IMR-90 (cell line): ENCODE data around the gene ACADSB. TPM values are rescaled to one million over a fixed set of nuclear protein-coding genes. Genes with fewer than 3 reads are reported as not detected.

Source experiments
- ATAC-seq: fragments of 200-7000 bp; cut with Tn5 transposase; 2 replicates; pipeline ENCODE4 v1.9.1; 2020; ENCODE audit warnings: low read depth, mild to moderate bottlenecking, moderate library complexity
- BruUV-seq: library from RNA; stranded (reverse); fragments of 400-500 nt; replicated peaks from 2 replicates; lab custom pipeline; 2021; lab: Mats Ljungman, UMichigan
- CTCF ChIA-PET: fragments of 300-600 bp; formaldehyde crosslinking; extraction: SDS; loops from one replicate; lab custom pipeline; 2021; ENCODE audit warnings: antibody characterized with exemption; lab: Yijun Ruan, JAX
- POLR2A ChIA-PET: fragments of 300-600 bp; sonication (Branson Sonifier 250); formaldehyde crosslinking; loops from one replicate; lab custom pipeline; 2022; ENCODE audit warnings: antibody characterized with exemption; ENCODE audit not compliant: unreplicated experiment; lab: Charles Lee
- DNase-seq: peaks from one replicate; pipeline ENCODE4 v3.0.0; 2013
- H2AFZ ChIP-seq: replicated peaks from 2 replicates; pipeline ENCODE3; 2013; ENCODE audit warnings: low read length, mild to moderate bottlenecking; ENCODE audit not compliant: poor library complexity
- H2AK5ac ChIP-seq: 2 replicates; pipeline ENCODE4 v1.6.1; 2013; ENCODE audit warnings: low read depth, low read length, inconsistent platforms
- H2AK9ac ChIP-seq: replicated peaks from 2 replicates; pipeline ENCODE3; 2013; ENCODE audit warnings: mild to moderate bottlenecking, low read depth, low read length, moderate library complexity; ENCODE audit not compliant: poor library complexity
- H2BK120ac ChIP-seq: 2 replicates; pipeline ENCODE4 v1.6.1; 2013; ENCODE audit warnings: low read depth, low read length, inconsistent platforms
- H2BK15ac ChIP-seq: 3 replicates; pipeline ENCODE4 v1.6.1; 2013; ENCODE audit warnings: low read depth, low read length, inconsistent platforms
- H2BK20ac ChIP-seq: 2 replicates; pipeline ENCODE4 v1.6.1; 2013; ENCODE audit warnings: low read depth, mild to moderate bottlenecking, inconsistent platforms, low read length, moderate library complexity
- H2BK5ac ChIP-seq: 2 replicates; pipeline ENCODE4 v1.6.1; 2013; ENCODE audit warnings: mild to moderate bottlenecking, low read depth, low read length, inconsistent platforms; ENCODE audit not compliant: poor library complexity, severe bottlenecking
- H3K14ac ChIP-seq: replicated peaks from 2 replicates; pipeline ENCODE4 v1.6.1; 2013; ENCODE audit warnings: low read depth, low read length, inconsistent platforms
- H3K18ac ChIP-seq: 2 replicates; pipeline ENCODE4 v1.6.1; 2013; ENCODE audit warnings: low read depth, low read length, control low read depth
- H3K23ac ChIP-seq: 2 replicates; pipeline ENCODE4 v1.6.1; 2013; ENCODE audit warnings: low read depth, low read length, inconsistent platforms
- H3K27ac ChIP-seq: 2 replicates; pipeline ENCODE4 v1.5.1; 2013; ENCODE audit warnings: mild to moderate bottlenecking, control low read depth, low read length; ENCODE audit not compliant: insufficient read depth
- H3K27me3 ChIP-seq: 2 replicates; pipeline ENCODE4 v1.6.1; 2013; ENCODE audit warnings: low read length; ENCODE audit not compliant: control insufficient read depth, insufficient read depth
- H3K36me3 ChIP-seq: 2 replicates; pipeline ENCODE4 v1.6.1; 2013; ENCODE audit warnings: low read length, mixed read lengths; ENCODE audit not compliant: control insufficient read depth, insufficient read depth
- H3K4ac ChIP-seq: 2 replicates; pipeline ENCODE4 v1.6.1; 2013; ENCODE audit warnings: low read depth, low read length, inconsistent platforms
- H3K4me1 ChIP-seq: 2 replicates; pipeline ENCODE4 v1.6.1; 2013; ENCODE audit warnings: low read length, mixed read lengths; ENCODE audit not compliant: control insufficient read depth, insufficient read depth
- H3K4me2 ChIP-seq: 2 replicates; pipeline ENCODE4 v1.6.1; 2013; ENCODE audit warnings: low read depth, mild to moderate bottlenecking, control low read depth, low read length, moderate library complexity
- H3K4me3 ChIP-seq: 2 replicates; pipeline ENCODE4 v1.5.1; 2013; ENCODE audit warnings: low read depth, mild to moderate bottlenecking, control low read depth, low read length, moderate library complexity; ENCODE audit not compliant: insufficient read depth
- H3K56ac ChIP-seq: 2 replicates; pipeline ENCODE4 v1.6.1; 2013; ENCODE audit warnings: low read length, inconsistent platforms; ENCODE audit not compliant: insufficient read depth; ENCODE audit errors: extremely low read depth
- H3K79me1 ChIP-seq, 2 experiments: 2 replicates each; pipeline ENCODE4 v1.6.1; 2013; ENCODE audit warnings: low read length in 2 of 2, inconsistent platforms in 1 of 2, low read depth in 1 of 2
- H3K9ac ChIP-seq: 2 replicates; pipeline ENCODE4 v1.6.1; 2013; ENCODE audit warnings: low read depth, low read length, control low read depth
- H3K9me1 ChIP-seq: 2 replicates; pipeline ENCODE4 v1.6.1; 2013; ENCODE audit warnings: low read length, inconsistent platforms; ENCODE audit not compliant: insufficient read depth
- H3K9me3 ChIP-seq: 2 replicates; pipeline ENCODE4 v1.6.1; 2013; ENCODE audit warnings: low read length; ENCODE audit not compliant: control insufficient read depth, insufficient read depth
- H4K20me1 ChIP-seq: 2 replicates; pipeline ENCODE4 v1.6.1; 2013; ENCODE audit warnings: low read length, inconsistent platforms; ENCODE audit not compliant: insufficient read depth
- H4K5ac ChIP-seq: 2 replicates; pipeline ENCODE4 v1.6.1; 2013; ENCODE audit warnings: mild to moderate bottlenecking, low read depth, low read length, control low read depth
- H4K8ac ChIP-seq, 2 experiments: 2 replicates each; pipeline ENCODE4 v1.6.1; 2013; ENCODE audit warnings: low read depth in 2 of 2, low read length in 2 of 2, control low read depth in 1 of 2, inconsistent platforms in 1 of 2
- H4K91ac ChIP-seq: 2 replicates; pipeline ENCODE4 v1.6.1; 2013; ENCODE audit warnings: low read depth, low read length, inconsistent platforms; ENCODE audit not compliant: insufficient read depth
- CEBPB ChIP-seq: IDR thresholded peaks from 2 replicates; pipeline ENCODE4 v1.6.1; 2012; ENCODE audit warnings: low read depth, low read length, improper control_type of control experiment
- CHD1 ChIP-seq: IDR thresholded peaks from 2 replicates; pipeline ENCODE4 v1.6.1; 2012; ENCODE audit warnings: low read depth, low read length, improper control_type of control experiment
- ELK1 ChIP-seq: fragments of 150-350 bp; IDR thresholded peaks from 2 replicates; pipeline ENCODE4 v1.6.1; 2016; ENCODE audit warnings: low read depth, mild to moderate bottlenecking, low read length, moderate library complexity, borderline replicate concordance
- FOS ChIP-seq: fragments of 150-350 bp; IDR thresholded peaks from 2 replicates; pipeline ENCODE4 v1.6.1; 2016; ENCODE audit warnings: low read depth, low read length
- MAFK ChIP-seq: IDR thresholded peaks from 2 replicates; pipeline ENCODE4 v1.6.1; 2012; ENCODE audit warnings: low read depth, low read length, improper control_type of control experiment
- RFX5 ChIP-seq: IDR thresholded peaks from 2 replicates; pipeline ENCODE4 v1.8.0; 2012; ENCODE audit warnings: low read depth, mild to moderate bottlenecking, low read length, moderate library complexity
- WGBS, 2 experiments: methylation state at CpG; one replicate each; pipeline versions ENCODE4 v1.1.5 to v1.1.7; 2013; ENCODE audit warnings: missing lambda C conversion rate in 2 of 2; ENCODE audit not compliant: insufficient read length in 1 of 2; ENCODE audit errors: extremely low coverage in 2 of 2; 5-methylcytosine and 5-hydroxymethylcytosine counted together
- dilution Hi-C: fragments of 300-500 bp; cut with HindIII; formaldehyde crosslinking; loops from one replicate; pipeline ENCODE4 v1.14.3; 2018; ENCODE audit warnings: low sequenced_read_pairs; ENCODE audit not compliant: unreplicated experiment
- in situ Hi-C: fragments of 300-500 bp; cut with MboI; formaldehyde crosslinking; loops from 3 replicates; pipeline ENCODE4 v1.14.3; 2019; ENCODE audit warnings: low sequenced_read_pairs, inconsistent platforms, mixed read lengths
- intact Hi-C: fragments of 100-400 bp; cut with micrococcal nuclease; formaldehyde crosslinking; loops from 2 replicates; pipeline ENCODE4 v1.10.0; 2022
- polyA plus RNA-seq, 3 experiments: library from polyadenylated mRNA; depleted of rRNA; stranded (reverse); fragments of >200 nt; gene quantifications; 2 replicates each; pipeline ENCODE4 v1.2.3, GENCODE V29; 2012; ENCODE audit warnings: low replicate concordance in 1 of 3
- total RNA-seq: library from RNA; depleted of rRNA; stranded (reverse); fragments of >200 nt; gene quantifications from 2 replicates; pipeline ENCODE4 v1.2.3, GENCODE V29; 2012

The ACADSB gene
- total and polyA plus RNA-seq, 2 of the 4 experiments (the other 2 are of a cell fraction): 6.2 to 10.6 TPM

GRCh38 chr10:123035467-123036086, 26.8 kb downstream of the ACADSB start:
- Histone ChIP-seq H2AK9ac (no peak overlapping the region), H4K20me1 (no peaks in the 10 kb centered on the region), H3K4me2 (no peak overlapping the region), H2BK5ac (no peak overlapping the region), H3K27ac (no peak overlapping the region), H3K9me3 (no peaks in the 10 kb centered on the region), H3K79me1 (no peaks in the 10 kb centered on the region), H4K5ac (no peak overlapping the region), H3K9me1 (no peaks in the 10 kb centered on the region), H2BK120ac (no peak overlapping the region), H3K23ac (no peak overlapping the region), H2BK20ac (no peak overlapping the region), H3K36me3 (0 out of 2 replicates have a peak, but pooled peaks cover 1% of the 10 kb centered on the region), H2AK5ac (no peak overlapping the region), H3K4me1 (no peaks in the 10 kb centered on the region), H4K8ac (no peak overlapping the region), H3K4me3 (no peak overlapping the region), H3K27me3 (no peaks in the 10 kb centered on the region), H2BK15ac (no peak overlapping the region), H4K91ac (no peak overlapping the region), H3K4ac (no peak overlapping the region), H3K14ac (no peak overlapping the region), H3K18ac (no peak overlapping the region), H3K9ac (no peak overlapping the region), H3K56ac (no peak overlapping the region), H2AFZ (no peak overlapping the region)
- CTCF ChIA-PET: interaction anchor here (0.8 kb wide), 1 partner anchor 14 kb away, joined by 3 read pairs; no protein-coding TSS in a partner anchor
- POLR2A ChIA-PET: no interaction called here
- intact Hi-C loops: no loop called here
- ATAC-seq: no peak
- TF ChIP-seq FOS: no peak
- TF ChIP-seq CEBPB: no peak
- TF ChIP-seq ELK1: no peak
- no peak for TF ChIP-seq CHD1
- TF ChIP-seq MAFK: no peak
- TF ChIP-seq RFX5: no peak
- dilution Hi-C loops: no loop called here
- BruUV-seq: no TSS peak
- in situ Hi-C loops: loop anchor here (25.0 kb wide), 1 partner anchor 927 kb away; no protein-coding TSS in a partner anchor
- WGBS, 2 experiments: 79% methylated on average over 3 of the region's 8 CpGs; no CpG with 5 or more reads in 1 of the 2 experiments
- DNase-seq: no peak
